C4-2B (cell line): ENCODE measurements around the gene SCFD2.

Experiments used
- CTCF ChIP-seq: fragments of 450-650 bp; conservative IDR thresholded peaks from 2 replicates; pipeline ENCODE4 v1.5.1; 2017; ENCODE audit warnings: mild to moderate bottlenecking
- ZFX ChIP-seq: fragments of 450-650 bp; IDR thresholded peaks from 2 replicates; pipeline ENCODE4 v1.6.1; 2017

GRCh38 chr4:53365486-53366300 lies at the start of gene SCFD2:
- TF ChIP-seq CTCF: no peak
- TF ChIP-seq ZFX: no peak
